GM12878 (cell line): ENCODE data around the gene KCNK13. TPM values are rescaled to one million over a fixed set of nuclear protein-coding genes. Genes with fewer than 3 reads are reported as not detected.

ENCODE experiments used
- ATAC-seq: fragments of 200-7000 bp; cut with Tn5 transposase; 3 replicates; pipeline ENCODE4 v1.9.1; 2020; ENCODE audit warnings: mild to moderate bottlenecking, moderate library complexity
- BruUV-seq: library from RNA; stranded (reverse); fragments of 400-500 nt; replicated peaks from 2 replicates; lab custom pipeline; 2021; lab: Mats Ljungman, UMichigan
- CTCF ChIA-PET: fragments of 300-600 bp; sonication (Branson Sonifier 250); formaldehyde crosslinking; extraction: SDS; loops from one replicate; lab custom pipeline; 2021; ENCODE audit warnings: inconsistent platforms; lab: Yijun Ruan, JAX
- POLR2A ChIA-PET: fragments of 350-600 bp; formaldehyde crosslinking; extraction: SDS; loops from one replicate; lab custom pipeline; 2021; ENCODE audit warnings: inconsistent platforms; lab: Charles Lee
- RAD21 ChIA-PET: fragments of 300-600 bp; sonication (Branson Sonifier 250); formaldehyde crosslinking; loops from one replicate; lab custom pipeline; 2023; ENCODE audit warnings: antibody characterized with exemption; ENCODE audit not compliant: unreplicated experiment; lab: Charles Lee
- SMC1A ChIA-PET: fragments of 300-600 bp; sonication (Branson Sonifier 250); formaldehyde crosslinking; loops from one replicate; lab custom pipeline; 2023; ENCODE audit not compliant: unreplicated experiment, uncharacterized antibody; lab: Charles Lee
- DNase-seq: peaks from one replicate; pipeline ENCODE4 v3.0.0-alpha.2; 2011; ENCODE audit warnings: low read depth, low spot score
- FAIRE-seq: peaks from 3 replicates; lab custom pipeline; 2011; peaks lifted over from hg19 to GRCh38; lab: Jason Lieb, UNC
- H2AFZ ChIP-seq: 2 replicates; pipeline ENCODE4 v1.6.0; 2011; ENCODE audit warnings: low read depth, low read length, control low read depth; ENCODE audit not compliant: control insufficient read depth
- H3K27ac ChIP-seq: 2 replicates; pipeline ENCODE4 v1.5.1; 2011; ENCODE audit warnings: control low read depth; ENCODE audit not compliant: control insufficient read depth, insufficient read depth
- H3K27me3 ChIP-seq, 2 experiments: replicated peaks in 1 of 2; 2 replicates each; pipeline versions ENCODE4 v1.6.0 to v1.6.1; 2011; ENCODE audit warnings: low read length in 1 of 2; ENCODE audit not compliant: control insufficient read depth in 2 of 2, insufficient read depth in 2 of 2
- H3K36me3 ChIP-seq, 2 experiments: 2 replicates each; pipeline ENCODE4 v1.5.1; 2011; ENCODE audit warnings: low read length in 1 of 2; ENCODE audit not compliant: control insufficient read depth in 2 of 2, insufficient read depth in 2 of 2
- H3K4me1 ChIP-seq: 2 replicates; pipeline ENCODE4 v1.6.1; 2011; ENCODE audit warnings: mild to moderate bottlenecking, low read length, moderate library complexity, mixed read lengths; ENCODE audit not compliant: control insufficient read depth, insufficient read depth
- H3K4me2 ChIP-seq: 2 replicates; pipeline ENCODE4 v1.6.0; 2011; ENCODE audit warnings: control low read depth; ENCODE audit not compliant: control insufficient read depth, insufficient read depth
- H3K4me3 ChIP-seq: fragments of 200-600 bp; sonication (generic); 2 replicates; pipeline ENCODE4 v1.5.1; 2016
- H3K79me2 ChIP-seq: 2 replicates; pipeline ENCODE4 v1.6.0; 2011; ENCODE audit warnings: low read length; ENCODE audit not compliant: control insufficient read depth, insufficient read depth
- H3K9ac ChIP-seq: 2 replicates; pipeline ENCODE4 v1.8.0; 2011; ENCODE audit warnings: low read length, control low read depth, mixed read lengths; ENCODE audit not compliant: control insufficient read depth, insufficient read depth
- H3K9me3 ChIP-seq: replicated peaks from 3 replicates; pipeline ENCODE4 v1.5.1; 2011; ENCODE audit warnings: mild to moderate bottlenecking, low read length; ENCODE audit not compliant: control insufficient read depth, insufficient read depth
- H4K20me1 ChIP-seq: 2 replicates; pipeline ENCODE4 v1.6.0; 2011; ENCODE audit not compliant: control insufficient read depth, insufficient read depth
- BCL11A ChIP-seq: IDR thresholded peaks from 2 replicates; pipeline ENCODE4 v1.6.1; 2011; ENCODE audit warnings: low read depth, low read length
- CUX1 ChIP-seq: IDR thresholded peaks from 2 replicates; pipeline ENCODE4 v1.6.1; 2012; ENCODE audit warnings: improper control_type of control experiment, low read depth, low read length; ENCODE audit not compliant: insufficient replicate concordance
- E2F4 ChIP-seq: IDR thresholded peaks from 2 replicates; pipeline ENCODE4 v1.6.1; 2012; ENCODE audit warnings: low read depth, low read length, improper control_type of control experiment
- HDGF ChIP-seq: fragments of 450-650 bp; IDR thresholded peaks from 2 replicates; pipeline ENCODE4 v1.6.1; 2016; ENCODE audit warnings: antibody characterized with exemption
- MEF2B ChIP-seq: fragments of 450-650 bp; IDR thresholded peaks from 2 replicates; pipeline ENCODE4 v1.6.1; 2018; ENCODE audit warnings: mild to moderate bottlenecking, moderate library complexity; ENCODE audit not compliant: partially characterized antibody, poor library complexity, severe bottlenecking
- NFIC ChIP-seq: IDR thresholded peaks from 2 replicates; pipeline ENCODE4 v1.6.1; 2012; ENCODE audit warnings: low read depth, mild to moderate bottlenecking, inconsistent platforms, low read length, moderate library complexity
- NFXL1 ChIP-seq: fragments of 450-650 bp; IDR thresholded peaks from 2 replicates; pipeline ENCODE4 v1.6.1; 2017; ENCODE audit warnings: antibody characterized with exemption, mild to moderate bottlenecking, borderline replicate concordance
- NR2F1 ChIP-seq: fragments of 450-650 bp; conservative IDR thresholded peaks from 2 replicates; pipeline ENCODE4 v1.6.1; 2017; ENCODE audit warnings: mild to moderate bottlenecking
- POLR2AphosphoS5 ChIP-seq: IDR thresholded peaks from 2 replicates; pipeline ENCODE4 v1.6.1; 2011; ENCODE audit warnings: mild to moderate bottlenecking, low read length, inconsistent platforms
- SIX5 ChIP-seq: IDR thresholded peaks from 2 replicates; pipeline ENCODE4 v1.6.1; 2011; ENCODE audit warnings: mild to moderate bottlenecking, low read depth, low read length, moderate library complexity; ENCODE audit not compliant: severe bottlenecking
- SMARCA5 ChIP-seq: fragments of 450-650 bp; IDR thresholded peaks from 2 replicates; pipeline ENCODE4 v1.6.1; 2017; ENCODE audit warnings: mild to moderate bottlenecking
- SREBF2 ChIP-seq: IDR thresholded peaks from 2 replicates; pipeline ENCODE4 v1.6.1; 2012; ENCODE audit warnings: mild to moderate bottlenecking, low read length
- STAT1 ChIP-seq: fragments of 450-650 bp; conservative IDR thresholded peaks from 2 replicates; pipeline ENCODE4 v1.6.1; 2014; ENCODE audit warnings: antibody characterized with exemption, mild to moderate bottlenecking
- SUZ12 ChIP-seq: fragments of 200-600 bp; sonication (generic); IDR thresholded peaks from one replicate; pipeline ENCODE4 v1.6.1; 2018; ENCODE audit warnings: antibody characterized with exemption, mild to moderate bottlenecking; ENCODE audit not compliant: unreplicated experiment
- in situ Hi-C: fragments of 300-500 bp; cut with MboI; formaldehyde crosslinking; loops from 9 replicates; pipeline ENCODE4 v1.14.3; 2018; ENCODE audit warnings: mixed read lengths
- intact Hi-C: fragments of 100-400 bp; cut with micrococcal nuclease; formaldehyde crosslinking; loops from one replicate; pipeline ENCODE4 v1.14.2; 2022; ENCODE audit not compliant: unreplicated experiment
- polyA plus RNA-seq, 11 experiments: library from polyadenylated mRNA; depleted of rRNA in 4 of 11; unstranded in 6 of 11; stranded (reverse) in 5 of 11; fragments of >200 nt; fragmentation: Nextera tagmentation in 4 of 11; fragmentation: Illumina TruSeq in 1 of 11; extraction: Ambion mirVana in 4 of 11; extraction: Trizol in 1 of 11; gene quantifications; 1 replicate in 1 of 11; 2 replicates in 10 of 11; pipeline versions ENCODE4 v1.2.1 to v1.2.3, GENCODE V29; 2011 to 2016; ENCODE audit warnings: inconsistent platforms in 2 of 11, missing spikeins in 2 of 11, low read depth in 1 of 11
- total RNA-seq, 4 experiments: library from RNA; depleted of rRNA in 3 of 4; stranded (reverse); fragments of >200 nt in 3 of 4; fragmentation: Illumina TruSeq in 1 of 4; extraction: Trizol in 1 of 4; gene quantifications; 2 replicates each; pipeline versions ENCODE4 v1.2.1 to v1.2.3, GENCODE V29; 2013 to 2021
- TF ChIP-seq, protein P1 (sequence below), 3 experiments: IDR thresholded peaks in 2 of 3; conservative IDR thresholded peaks in 1 of 3; 2 replicates each; pipeline ENCODE4 v1.5.1; 2011; ENCODE audit warnings: low read depth in 3 of 3, low read length in 3 of 3, mild to moderate bottlenecking in 3 of 3, control low read depth in 2 of 3, moderate library complexity in 2 of 3, inconsistent platforms in 1 of 3, mixed read lengths in 1 of 3; ENCODE audit not compliant: control insufficient read depth in 2 of 3, insufficient read depth in 1 of 3; ENCODE audit errors: extremely low read depth in 1 of 3
- TF ChIP-seq, protein P2 (sequence below): fragments of 450-650 bp; IDR thresholded peaks from 2 replicates; pipeline ENCODE4 v1.6.1; 2017; ENCODE audit warnings: mild to moderate bottlenecking, low read depth, inconsistent platforms; ENCODE audit not compliant: poor library complexity, severe bottlenecking

Gene KCNK13
- total and polyA plus RNA-seq, 10 of the 15 experiments (the other 5 are each of a cell fraction or from before 2014, with no cell fraction given), result not detected

GRCh38 chr14:90154110-90154509, 92.3 kb downstream of the KCNK13 start:
- no TSS peak for BruUV-seq
- SMC1A ChIA-PET, result interaction anchor here (1.4 kb wide), 1 partner anchor 12 kb away, joined by 3 read pairs; no protein-coding TSS in a partner anchor
- RAD21 ChIA-PET, result no interaction called here

More at GRCh38 chr14:90154110-90154509, 92.3 kb downstream of the KCNK13 start:
- H3K36me3 ChIP-seq, result no peaks in the 10 kb centered on the region
- no peaks in the 10 kb centered on the region for H3K27me3 ChIP-seq
- FAIRE-seq, result no peak
- no peaks in the 10 kb centered on the region; the same call in 2 of the 3 replicates for H3K9me3 ChIP-seq
- no peak overlapping the region for H3K27ac ChIP-seq
- in situ Hi-C loops (no loop called here), intact Hi-C loops (no loop called here)
- ChIA-PET CTCF (no interaction called here), POLR2A (no interaction called here)
- no peak for TF ChIP-seq BCL11A
- no peak for TF ChIP-seq NFXL1
- TF ChIP-seq POLR2AphosphoS5, result no peak
- no peak for TF ChIP-seq MEF2B
- TF ChIP-seq SUZ12, result no peak
- TF ChIP-seq NFIC, result no peak
- no peak for TF ChIP-seq CUX1
- TF ChIP-seq, protein P1, sequence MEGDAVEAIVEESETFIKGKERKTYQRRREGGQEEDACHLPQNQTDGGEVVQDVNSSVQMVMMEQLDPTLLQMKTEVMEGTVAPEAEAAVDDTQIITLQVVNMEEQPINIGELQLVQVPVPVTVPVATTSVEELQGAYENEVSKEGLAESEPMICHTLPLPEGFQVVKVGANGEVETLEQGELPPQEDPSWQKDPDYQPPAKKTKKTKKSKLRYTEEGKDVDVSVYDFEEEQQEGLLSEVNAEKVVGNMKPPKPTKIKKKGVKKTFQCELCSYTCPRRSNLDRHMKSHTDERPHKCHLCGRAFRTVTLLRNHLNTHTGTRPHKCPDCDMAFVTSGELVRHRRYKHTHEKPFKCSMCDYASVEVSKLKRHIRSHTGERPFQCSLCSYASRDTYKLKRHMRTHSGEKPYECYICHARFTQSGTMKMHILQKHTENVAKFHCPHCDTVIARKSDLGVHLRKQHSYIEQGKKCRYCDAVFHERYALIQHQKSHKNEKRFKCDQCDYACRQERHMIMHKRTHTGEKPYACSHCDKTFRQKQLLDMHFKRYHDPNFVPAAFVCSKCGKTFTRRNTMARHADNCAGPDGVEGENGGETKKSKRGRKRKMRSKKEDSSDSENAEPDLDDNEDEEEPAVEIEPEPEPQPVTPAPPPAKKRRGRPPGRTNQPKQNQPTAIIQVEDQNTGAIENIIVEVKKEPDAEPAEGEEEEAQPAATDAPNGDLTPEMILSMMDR (IDR thresholded peaks at IDR 0.05 in 2 of 3, conservative IDR thresholded peaks at IDR 0.05 in 1 of 3; ENCODE audit: control insufficient read depth in 2 of 3, extremely low read depth in 1 of 3, insufficient read depth in 1 of 3, low read depth in 3 of 3, low read length in 3 of 3), result no peak
- no peak for TF ChIP-seq SREBF2
- TF ChIP-seq, protein P2, sequence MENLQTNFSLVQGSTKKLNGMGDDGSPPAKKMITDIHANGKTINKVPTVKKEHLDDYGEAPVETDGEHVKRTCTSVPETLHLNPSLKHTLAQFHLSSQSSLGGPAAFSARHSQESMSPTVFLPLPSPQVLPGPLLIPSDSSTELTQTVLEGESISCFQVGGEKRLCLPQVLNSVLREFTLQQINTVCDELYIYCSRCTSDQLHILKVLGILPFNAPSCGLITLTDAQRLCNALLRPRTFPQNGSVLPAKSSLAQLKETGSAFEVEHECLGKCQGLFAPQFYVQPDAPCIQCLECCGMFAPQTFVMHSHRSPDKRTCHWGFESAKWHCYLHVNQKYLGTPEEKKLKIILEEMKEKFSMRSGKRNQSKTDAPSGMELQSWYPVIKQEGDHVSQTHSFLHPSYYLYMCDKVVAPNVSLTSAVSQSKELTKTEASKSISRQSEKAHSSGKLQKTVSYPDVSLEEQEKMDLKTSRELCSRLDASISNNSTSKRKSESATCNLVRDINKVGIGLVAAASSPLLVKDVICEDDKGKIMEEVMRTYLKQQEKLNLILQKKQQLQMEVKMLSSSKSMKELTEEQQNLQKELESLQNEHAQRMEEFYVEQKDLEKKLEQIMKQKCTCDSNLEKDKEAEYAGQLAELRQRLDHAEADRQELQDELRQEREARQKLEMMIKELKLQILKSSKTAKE, result no peak
- TF ChIP-seq SIX5, result no peak
- TF ChIP-seq NR2F1, result no peak
- no peak for TF ChIP-seq E2F4
- no peak for TF ChIP-seq HDGF
- no peak for TF ChIP-seq STAT1
- no peak for TF ChIP-seq SMARCA5
- no peak overlapping the region for H3K4me3 ChIP-seq
- no peak overlapping the region for H3K4me2 ChIP-seq
- H3K79me2 ChIP-seq, result no peaks in the 10 kb centered on the region
- no peak overlapping the region for H3K9ac ChIP-seq
- ATAC-seq, result no peak
- no peak overlapping the region for H2AFZ ChIP-seq
- H4K20me1 ChIP-seq, result no peaks in the 10 kb centered on the region
- no peaks in the 10 kb centered on the region for H3K4me1 ChIP-seq
- DNase-seq, result no peak
